IPS-18c (cell line): ENCODE results near the gene TNFAIP3.

Experiments
- H3K4me3 ChIP-seq: 2 replicates; pipeline ENCODE4 v1.7.0; 2013; ENCODE audit warnings: low read depth, mild to moderate bottlenecking, low read length, moderate library complexity; ENCODE audit not compliant: insufficient read depth
- H3K9me3 ChIP-seq: one replicate; pipeline ENCODE4 v1.6.1; 2013; ENCODE audit warnings: mild to moderate bottlenecking, low read length, moderate library complexity; ENCODE audit not compliant: control insufficient read depth, insufficient read depth

TNFAIP3 gene

GRCh38 chr6:137870744-137871247 is 3.7 kb downstream of the TNFAIP3 start:
- no peaks in the 10 kb centered on the region for H3K9me3 ChIP-seq
- no peak overlapping the region for H3K4me3 ChIP-seq

GRCh38 chr6:137871291-137871690 is 4.2 kb downstream of the TNFAIP3 start:
- H3K4me3 ChIP-seq, result no peak overlapping the region
- no peaks in the 10 kb centered on the region for H3K9me3 ChIP-seq

- H3K4me3 ChIP-seq, result no peak overlapping the region
- no peaks in the 10 kb centered on the region for H3K9me3 ChIP-seq
Observed at GRCh38 chr6:137871831-137872454, 4.9 kb downstream of the TNFAIP3 start.

- no peak overlapping the region for H3K4me3 ChIP-seq
- no peaks in the 10 kb centered on the region for H3K9me3 ChIP-seq
Observed at GRCh38 chr6:137872581-137873115, 5.6 kb downstream of the TNFAIP3 start.

GRCh38 chr6:137873273-137873762 is 6.3 kb downstream of the TNFAIP3 start:
- Histone ChIP-seq H3K4me3 (no peak overlapping the region), H3K9me3 (no peaks in the 10 kb centered on the region)

- Histone ChIP-seq H3K4me3 (no peak overlapping the region), H3K9me3 (no peaks in the 10 kb centered on the region)
Observed at GRCh38 chr6:137874204-137875057, 7.4 kb downstream of the TNFAIP3 start.

- no peak overlapping the region for H3K4me3 ChIP-seq
- H3K9me3 ChIP-seq, result no peaks in the 10 kb centered on the region
Observed at GRCh38 chr6:137875058-137875520, 8.0 kb downstream of the TNFAIP3 start.

- Histone ChIP-seq H3K9me3 (no peaks in the 10 kb centered on the region), H3K4me3 (no peak overlapping the region)
Observed at GRCh38 chr6:137875606-137876005, 8.5 kb downstream of the TNFAIP3 start.

- peaks cover 3% of the 10 kb centered on the region for H3K9me3 ChIP-seq
- no peak overlapping the region for H3K4me3 ChIP-seq
Observed at GRCh38 chr6:137876547-137876946, 9.5 kb downstream of the TNFAIP3 start.

- Histone ChIP-seq H3K9me3 (peaks cover 3% of the 10 kb centered on the region), H3K4me3 (no peak overlapping the region)
Observed at GRCh38 chr6:137877113-137877512, 10.1 kb downstream of the TNFAIP3 start.

GRCh38 chr6:137877606-137878005 is 10.5 kb downstream of the TNFAIP3 start:
- no peak overlapping the region for H3K4me3 ChIP-seq
- H3K9me3 ChIP-seq, result peaks cover 3% of the 10 kb centered on the region

GRCh38 chr6:137878029-137878428 is 11.0 kb downstream of the TNFAIP3 start:
- no peak overlapping the region for H3K4me3 ChIP-seq

GRCh38 chr6:137878486-137879285 is 11.6 kb downstream of the TNFAIP3 start:
- Histone ChIP-seq H3K9me3 (peaks cover 3% of the 10 kb centered on the region), H3K4me3 (no peak overlapping the region)

More at GRCh38 chr6:137878029-137878428, 11.0 kb downstream of the TNFAIP3 start:
- peaks cover 3% of the 10 kb centered on the region for H3K9me3 ChIP-seq

GRCh38 chr6:137879299-137879698 is 12.2 kb downstream of the TNFAIP3 start:
- peaks cover 3% of the 10 kb centered on the region for H3K9me3 ChIP-seq
- no peak overlapping the region for H3K4me3 ChIP-seq

GRCh38 chr6:137879885-137880745 is 13.1 kb downstream of the TNFAIP3 start:
- no peak overlapping the region for H3K4me3 ChIP-seq
- H3K9me3 ChIP-seq, result peaks cover 3% of the 10 kb centered on the region
